Gastroesophageal sphincter (tissue), 4 donors: ENCODE data around the gene FAM111A. TPM values are rescaled to one million over a fixed set of nuclear protein-coding genes. Genes with fewer than 3 reads are reported as not detected.
A peak's percentile ranks its signal among the peaks of the same experiment; 100 is the strongest.

Experiments
- ATAC-seq: fragments of 150-250 bp; one replicate; pipeline ENCODE4 v1.9.1; 2016; ENCODE audit warnings: mild to moderate bottlenecking, moderate library complexity
- H3K27ac ChIP-seq, 4 donors: fragments of 200-600 bp; sonication (generic) in 3 of 4; 1 replicate in 3 of 4; 2 replicates in 1 of 4; pipeline ENCODE4 v1.5.1; 2016 to 2019
- H3K27me3 ChIP-seq: fragments of 200-600 bp; sonication (generic); one replicate; pipeline ENCODE4 v1.5.1; 2019
- H3K36me3 ChIP-seq, 2 donors: fragments of 200-600 bp; sonication (generic); one replicate each; pipeline ENCODE4 v1.5.1; 2019; ENCODE audit warnings: control low read depth in 1 of 2
- H3K4me1 ChIP-seq, 3 donors: fragments of 200-600 bp; sonication (generic); 1 replicate in 2 of 3; 2 replicates in 1 of 3; pipeline ENCODE4 v1.5.1; 2016 to 2019; ENCODE audit warnings: control low read depth in 2 of 3
- H3K4me3 ChIP-seq, 2 donors: fragments of 200-600 bp; sonication (generic); one replicate each; pipeline ENCODE4 v1.5.1; 2019; ENCODE audit warnings: mild to moderate bottlenecking in 1 of 2, moderate library complexity in 1 of 2
- H3K9me3 ChIP-seq, 3 donors: fragments of 200-600 bp; sonication (generic); one replicate each; pipeline ENCODE4 v1.5.1; 2017 to 2019; ENCODE audit warnings: control low read depth in 2 of 3
- CTCF ChIP-seq, 4 experiments: fragments of 200-600 bp in 2 of 4; fragments of 450-650 bp in 2 of 4; sonication (generic) in 1 of 4; IDR thresholded peaks; one replicate each; pipeline ENCODE4 v1.5.1; 2017 to 2019; ENCODE audit warnings: antibody characterized with exemption in 4 of 4, mild to moderate bottlenecking in 2 of 4, moderate library complexity in 2 of 4
- EP300 ChIP-seq: sonication (generic); formaldehyde crosslinking; IDR thresholded peaks from one replicate; pipeline ENCODE4 v1.6.1; 2017; ENCODE audit warnings: antibody characterized with exemption, mild to moderate bottlenecking
- POLR2A ChIP-seq, 2 donors: fragments of 450-650 bp; IDR thresholded peaks; one replicate each; pipeline ENCODE4 v1.6.1; 2017; ENCODE audit warnings: antibody characterized with exemption in 2 of 2, mild to moderate bottlenecking in 2 of 2, moderate library complexity in 1 of 2
- POLR2AphosphoS5 ChIP-seq: sonication (generic); formaldehyde crosslinking; IDR thresholded peaks from one replicate; pipeline ENCODE4 v1.6.1; 2017; ENCODE audit warnings: antibody characterized with exemption
- WGBS, 2 donors: methylation state at CpG; one replicate each; pipeline ENCODE4 v1.1.5; 2018; ENCODE audit warnings: low coverage in 1 of 2; 5-methylcytosine and 5-hydroxymethylcytosine counted together
- total RNA-seq, 4 donors: library from RNA; depleted of rRNA; stranded (reverse); fragments of >200 nt; gene quantifications; one replicate each; pipeline ENCODE4 v1.1.0, GENCODE V29; 2016

FAM111A gene
- total RNA-seq, 4 donors from 2014 or later = 12.8 to 49.2 (median 22.7) TPM

- Histone ChIP-seq H3K9me3 (no peaks in the 10 kb centered on the region), H3K36me3 (no peaks in the 10 kb centered on the region), H3K4me1 (peaks cover 0 to 26% (median 11%) of the 10 kb centered on the region in 3 donors), H3K4me3 (no peak overlapping the region), H3K27me3 (peaks cover 14% of the 10 kb centered on the region), H3K27ac (no peak overlapping the region)
- 88 to 94% methylated on average over 2 to 4 of the region's 7 CpGs for WGBS, 2 donors
- TF ChIP-seq EP300 = no peak
- no peak for TF ChIP-seq CTCF (IDR thresholded peaks at IDR 0.05)
- TF ChIP-seq POLR2A (IDR thresholded peaks at IDR 0.05) = no peak
- TF ChIP-seq POLR2AphosphoS5 = no peak
- no peak for ATAC-seq
These were observed 33.7 kb downstream of the FAM111A start for GRCh38 chr11:59176330-59176729.

- no peak for TF ChIP-seq CTCF (IDR thresholded peaks at IDR 0.05)
- Histone ChIP-seq H3K9me3 (no peaks in the 10 kb centered on the region), H3K36me3 (peaks cover 0 to 10% of the 10 kb centered on the region in 2 donors), H3K27me3 (peaks cover 4% of the 10 kb centered on the region), H3K4me3 (no peak overlapping the region), H3K27ac (no peak overlapping the region), H3K4me1 (peaks cover 0 to 12% (median 9%) of the 10 kb centered on the region in 3 donors)
- ATAC-seq = no peak
These were observed 35.7 kb downstream of the FAM111A start for GRCh38 chr11:59178402-59178801.

DNA sequence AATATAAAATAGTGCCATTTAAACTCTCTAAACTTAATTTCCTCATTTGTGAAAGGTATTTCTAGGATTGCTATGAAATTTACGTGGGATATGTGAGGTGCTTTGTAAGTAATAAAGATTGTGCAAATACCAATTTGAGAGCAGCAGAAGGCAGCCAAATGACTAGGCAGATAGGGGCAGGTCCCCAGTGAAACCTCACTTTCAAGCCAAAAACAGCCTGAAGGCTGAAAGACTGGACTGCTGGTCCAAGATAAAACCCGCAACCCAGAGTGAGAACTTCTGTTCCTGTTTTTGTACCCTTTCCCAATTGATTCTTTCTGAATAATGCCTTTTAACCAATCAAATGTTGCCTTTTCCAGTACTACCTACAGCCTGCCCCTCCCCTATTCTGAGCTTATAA is 36.5 kb downstream of the FAM111A start:
- peak; percentile 24 for ATAC-seq

DNA sequence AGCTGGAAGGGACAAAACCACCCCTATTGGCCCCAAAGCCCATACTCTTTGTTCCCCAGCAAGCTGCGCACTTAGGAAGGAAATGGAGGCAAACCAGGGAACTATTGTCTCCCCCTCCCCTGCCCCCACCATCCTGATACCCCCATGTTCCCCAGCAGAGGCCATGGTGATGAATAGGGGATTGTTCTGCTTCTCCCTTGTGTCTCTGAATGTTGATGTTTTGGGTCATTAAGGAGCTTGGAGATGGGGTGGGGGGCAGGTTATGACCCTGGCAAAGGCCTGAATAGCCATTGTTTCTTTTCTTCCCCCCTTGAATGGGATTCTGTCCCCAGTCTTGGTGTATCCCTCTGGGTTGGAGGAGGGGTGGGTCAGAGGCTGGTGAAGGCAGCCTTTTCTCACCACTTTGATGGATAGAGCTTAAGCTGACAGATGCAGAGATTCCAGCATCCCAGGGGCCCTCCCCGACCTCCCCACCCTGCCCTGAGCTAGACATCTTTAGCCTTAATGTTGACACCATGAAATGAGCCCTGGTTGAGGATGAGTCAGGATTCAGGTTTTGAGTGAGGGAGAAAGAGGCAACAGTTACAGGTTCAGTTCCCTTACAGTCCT is 37.6 kb downstream of the FAM111A start:
- H3K9me3 ChIP-seq = no peaks in the 10 kb centered on the region
- H3K27ac ChIP-seq = no peak overlapping the region
- H3K4me3 ChIP-seq = no peak overlapping the region
- H3K4me1 ChIP-seq = peaks cover 0 to 16% (median 13%) of the 10 kb centered on the region in 3 donors
- no peaks in the 10 kb centered on the region for H3K27me3 ChIP-seq
- 40 to 60% methylated on average over 1 of the region's 2 CpGs for WGBS, 2 donors
- H3K36me3 ChIP-seq = peaks cover 0 to 10% of the 10 kb centered on the region in 2 donors
- TF ChIP-seq EP300 (no peak), CTCF (IDR thresholded peaks at IDR 0.05) (no peak), POLR2A (IDR thresholded peaks at IDR 0.05) (no peak), POLR2AphosphoS5 (no peak)
- no peak for ATAC-seq

More for the DNA sequence above, 36.5 kb downstream of the FAM111A start:
- no peak overlapping the region for H3K4me3 ChIP-seq
- no peaks in the 10 kb centered on the region for H3K9me3 ChIP-seq
- TF ChIP-seq POLR2AphosphoS5 = no peak
- no peak for TF ChIP-seq CTCF (IDR thresholded peaks at IDR 0.05)
- TF ChIP-seq POLR2A (IDR thresholded peaks at IDR 0.05) = no peak
- no peak for TF ChIP-seq EP300
- peaks cover 0 to 10% of the 10 kb centered on the region in 2 donors for H3K36me3 ChIP-seq
- no peaks in the 10 kb centered on the region for H3K27me3 ChIP-seq
- no peak overlapping the region for H3K27ac ChIP-seq
- peaks cover 0 to 14% (median 6%) of the 10 kb centered on the region in 3 donors for H3K4me1 ChIP-seq
- 74 to 77% methylated on average over 2 of the region's 2 CpGs for WGBS, 2 donors

DNA sequence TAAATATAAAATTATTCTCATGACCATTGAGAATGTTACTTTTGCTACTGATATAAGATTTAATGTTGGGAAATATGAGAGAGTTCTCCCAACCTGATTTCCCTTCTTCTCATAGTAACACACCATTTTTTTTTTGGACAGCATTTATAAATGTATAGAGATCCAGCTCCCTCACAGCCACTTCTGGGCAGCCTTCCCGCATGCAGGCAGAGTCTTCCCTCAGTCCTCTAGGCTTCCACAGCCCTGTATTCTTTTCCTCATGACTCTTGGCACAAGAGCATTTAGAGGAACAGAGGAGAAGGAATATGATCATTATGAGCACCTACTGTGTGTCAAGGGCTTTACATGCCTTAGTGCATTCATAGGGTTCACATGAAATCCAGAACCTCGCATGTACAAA is 38.3 kb downstream of the FAM111A start:
- Histone ChIP-seq H3K36me3 (peaks cover 0 to 10% of the 10 kb centered on the region in 2 donors), H3K9me3 (no peaks in the 10 kb centered on the region), H3K4me1 (peaks cover 0 to 22% (median 14%) of the 10 kb centered on the region in 3 donors), H3K4me3 (no peak overlapping the region), H3K27ac (no peak overlapping the region), H3K27me3 (no peaks in the 10 kb centered on the region)
- TF ChIP-seq POLR2A (IDR thresholded peaks at IDR 0.05) (no peak), EP300 (no peak), CTCF (IDR thresholded peaks at IDR 0.05) (no peak), POLR2AphosphoS5 (no peak)
- 76 to 85% methylated on average over 2 of the region's 2 CpGs for WGBS, 2 donors
- ATAC-seq = no peak
